H9 (cell line): ENCODE measurements around the gene AFF1. TPM values are rescaled to one million over a fixed set of nuclear protein-coding genes. Genes with fewer than 3 reads are reported as not detected.

Experiments
- DNase-seq: peaks from one replicate; pipeline ENCODE4 v3.0.0-alpha.2; 2017
- H2AFZ ChIP-seq: one replicate; pipeline ENCODE4 v1.6.1; 2013; ENCODE audit warnings: mild to moderate bottlenecking, low read length, control low read depth, moderate library complexity
- H2AK5ac ChIP-seq: 2 replicates; pipeline ENCODE4 v1.6.1; 2013; ENCODE audit warnings: low read length, control low read depth, mixed read lengths; ENCODE audit not compliant: insufficient read length
- H2BK120ac ChIP-seq: one replicate; pipeline ENCODE4 v1.6.1; 2013; ENCODE audit warnings: low read depth, mild to moderate bottlenecking, low read length, control low read depth, inconsistent platforms; ENCODE audit not compliant: poor library complexity, severe bottlenecking
- H2BK12ac ChIP-seq: 2 replicates; pipeline ENCODE4 v1.6.1; 2013; ENCODE audit warnings: low read length, control low read depth, mixed read lengths, low read depth; ENCODE audit not compliant: insufficient read length
- H2BK15ac ChIP-seq: 2 replicates; pipeline ENCODE4 v1.6.1; 2013; ENCODE audit warnings: low read depth, low read length, control low read depth
- H2BK20ac ChIP-seq: one replicate; pipeline ENCODE4 v1.6.1; 2013; ENCODE audit warnings: low read depth, mild to moderate bottlenecking, low read length, control low read depth, inconsistent platforms; ENCODE audit not compliant: poor library complexity, severe bottlenecking
- H2BK5ac ChIP-seq: 2 replicates; pipeline ENCODE4 v1.6.1; 2013; ENCODE audit warnings: low read length, control low read depth, mixed read lengths; ENCODE audit not compliant: insufficient read length
- H3K14ac ChIP-seq: 2 replicates; pipeline ENCODE4 v1.6.1; 2013; ENCODE audit warnings: low read length, control low read depth; ENCODE audit not compliant: insufficient read depth
- H3K18ac ChIP-seq: 2 replicates; pipeline ENCODE4 v1.6.1; 2013; ENCODE audit warnings: low read depth, mild to moderate bottlenecking, mixed read lengths, low read length, control low read depth; ENCODE audit not compliant: insufficient read length
- H3K23ac ChIP-seq: 2 replicates; pipeline ENCODE4 v1.6.1; 2013; ENCODE audit warnings: low read length, control low read depth, mixed read lengths, low read depth; ENCODE audit not compliant: insufficient read length
- H3K23me2 ChIP-seq: 2 replicates; pipeline ENCODE4 v1.6.1; 2013; ENCODE audit warnings: low read depth, mild to moderate bottlenecking, mixed read lengths, low read length, control low read depth; ENCODE audit not compliant: insufficient read length, poor library complexity, severe bottlenecking
- H3K27ac ChIP-seq: 2 replicates; pipeline ENCODE4 v1.5.1; 2013; ENCODE audit warnings: low read length, control low read depth, mixed read lengths, low read depth; ENCODE audit not compliant: insufficient read length
- H3K27me3 ChIP-seq: 2 replicates; pipeline ENCODE4 v1.6.1; 2013; ENCODE audit warnings: low read length, control low read depth, inconsistent platforms; ENCODE audit not compliant: insufficient read depth
- H3K4ac ChIP-seq: 2 replicates; pipeline ENCODE4 v1.6.1; 2013; ENCODE audit warnings: low read depth, mild to moderate bottlenecking, control low read depth, inconsistent platforms, low read length, moderate library complexity
- H3K4me1 ChIP-seq: 2 replicates; pipeline ENCODE4 v1.6.1; 2013; ENCODE audit warnings: low read length, control low read depth, inconsistent platforms; ENCODE audit not compliant: insufficient read depth
- H3K4me2 ChIP-seq: 2 replicates; pipeline ENCODE4 v1.6.1; 2013; ENCODE audit warnings: low read length, control low read depth, mixed read lengths; ENCODE audit not compliant: insufficient read length, insufficient read depth
- H3K56ac ChIP-seq: 2 replicates; pipeline ENCODE4 v1.6.1; 2013; ENCODE audit warnings: low read depth, mild to moderate bottlenecking, mixed read lengths, low read length, control low read depth; ENCODE audit not compliant: insufficient read length
- H3K79me1 ChIP-seq: 2 replicates; pipeline ENCODE4 v1.6.1; 2013; ENCODE audit warnings: low read depth, mild to moderate bottlenecking, moderate library complexity, low read length, control low read depth, inconsistent platforms; ENCODE audit not compliant: insufficient read depth, poor library complexity, severe bottlenecking
- H3K79me2 ChIP-seq: 2 replicates; pipeline ENCODE4 v1.6.1; 2013; ENCODE audit warnings: low read length, control low read depth, inconsistent platforms; ENCODE audit not compliant: insufficient read depth
- H3K9ac ChIP-seq: 2 replicates; pipeline ENCODE4 v1.6.1; 2013; ENCODE audit warnings: low read length, control low read depth, mixed read lengths; ENCODE audit not compliant: insufficient read length; ENCODE audit errors: extremely low read depth
- H3K9me3 ChIP-seq: one replicate; pipeline ENCODE4 v1.6.1; 2013; ENCODE audit warnings: low read depth, low read length, inconsistent platforms; ENCODE audit not compliant: control insufficient read depth
- H3T11ph ChIP-seq: one replicate; pipeline ENCODE4 v1.6.1; 2013; ENCODE audit warnings: mild to moderate bottlenecking, low read length, control low read depth, inconsistent platforms
- H4K20me1 ChIP-seq: one replicate; pipeline ENCODE4 v1.6.1; 2013; ENCODE audit not compliant: control insufficient read depth, insufficient read length, insufficient read depth
- H4K5ac ChIP-seq: 2 replicates; pipeline ENCODE4 v1.6.1; 2013; ENCODE audit warnings: low read depth, mild to moderate bottlenecking, mixed read lengths, low read length, control low read depth; ENCODE audit not compliant: insufficient read length
- H4K8ac ChIP-seq: replicated peaks from 2 replicates; pipeline ENCODE4 v1.6.1; 2013; ENCODE audit warnings: low read length, control low read depth, mixed read lengths, low read depth; ENCODE audit not compliant: insufficient read length
- H4K91ac ChIP-seq: 2 replicates; pipeline ENCODE4 v1.6.1; 2013; ENCODE audit warnings: low read depth, mild to moderate bottlenecking, moderate library complexity, mixed read lengths, low read length, control low read depth; ENCODE audit not compliant: insufficient read length
- H3K27ac Mint-ChIP-seq, 3 experiments: 2 replicates in 2 of 3; 3 replicates in 1 of 3; pipeline ENCODE4 v1.8.0; 2020 to 2021; ENCODE audit warnings: mixed read lengths in 3 of 3, mild to moderate bottlenecking in 1 of 3, moderate library complexity in 1 of 3
- H3K27me3 Mint-ChIP-seq: 2 replicates; pipeline ENCODE4 v1.8.0; 2021; ENCODE audit warnings: low read depth, mild to moderate bottlenecking, moderate library complexity, mixed read lengths
- H3K36me3 Mint-ChIP-seq, 3 experiments: 2 replicates in 2 of 3; 3 replicates in 1 of 3; pipeline ENCODE4 v1.8.0; 2020 to 2021; ENCODE audit warnings: low read depth in 3 of 3, mixed read lengths in 3 of 3; ENCODE audit not compliant: insufficient read depth in 1 of 3
- H3K4me1 Mint-ChIP-seq, 2 experiments: 2 replicates each; pipeline ENCODE4 v1.8.0; 2020; ENCODE audit warnings: mixed read lengths in 2 of 2
- H3K4me3 Mint-ChIP-seq, 2 experiments: 2 replicates in 1 of 2; 3 replicates in 1 of 2; pipeline ENCODE4 v1.8.0; 2020 to 2021; ENCODE audit warnings: mild to moderate bottlenecking in 2 of 2, mixed read lengths in 2 of 2, moderate library complexity in 1 of 2
- H3K9me3 Mint-ChIP-seq, 2 experiments: 2 replicates in 1 of 2; 3 replicates in 1 of 2; pipeline ENCODE4 v1.8.0; 2020; ENCODE audit warnings: mild to moderate bottlenecking in 2 of 2, mixed read lengths in 2 of 2, moderate library complexity in 1 of 2
- CTCF ChIP-seq: fragments of 200-600 bp; sonication (generic); conservative IDR thresholded peaks from 3 replicates; pipeline ENCODE4 v1.8.0; 2021; ENCODE audit warnings: antibody characterized with exemption, mild to moderate bottlenecking
- WGBS: extraction: QIAGEN DNeasy Blood & Tissue Kit; methylation state at CpG from one replicate; pipeline ENCODE4 v1.1.7; 2013; ENCODE audit warnings: missing lambda C conversion rate, low lambda C conversion rate, mixed read lengths; ENCODE audit not compliant: insufficient read length; ENCODE audit errors: extremely low coverage; 5-methylcytosine and 5-hydroxymethylcytosine counted together
- total RNA-seq: library from RNA; stranded (reverse); gene quantifications from 2 replicates; pipeline ENCODE4 v1.2.1, GENCODE V29; 2021

The AFF1 gene
- total RNA-seq, 1 experiment from 2014 or later: 74.5 TPM

GRCh38 chr4:87165892-87166291 is 231.1 kb downstream of the AFF1 start:
- Histone ChIP-seq H3K4me2 (no peak overlapping the region), H2AK5ac (no peak overlapping the region), H3K4ac (no peak overlapping the region), H3K79me2 (no peaks in the 10 kb centered on the region), H3K9me3 (no peaks in the 10 kb centered on the region), H3K23ac (no peak overlapping the region), H4K5ac (no peak overlapping the region), H2BK5ac (no peak overlapping the region), H4K8ac (no peak overlapping the region), H2AFZ (no peak overlapping the region), H3K27ac (no peak overlapping the region), H2BK15ac (no peak overlapping the region), H2BK120ac (no peak overlapping the region), H2BK20ac (no peak overlapping the region), H3K14ac (no peak overlapping the region), H3K9ac (no peak overlapping the region), H3K27me3 (no peaks in the 10 kb centered on the region; the same call in 1 of the 2 replicates), H3K56ac (no peak overlapping the region), H3K79me1 (no peaks in the 10 kb centered on the region), H4K91ac (no peak overlapping the region), H4K20me1 (no peaks in the 10 kb centered on the region), H3K18ac (no peak overlapping the region), H2BK12ac (no peak overlapping the region), H3T11ph (no peak overlapping the region), H3K23me2 (no peaks in the 10 kb centered on the region), H3K4me1 (no peaks in the 10 kb centered on the region)
- WGBS: no CpG with 5 or more reads among the region's 1 CpG
- Mint-ChIP-seq H3K4me3 (no peak overlapping the region), H3K27me3 (no peaks in the 10 kb centered on the region), H3K36me3 (no peaks in the 10 kb centered on the region; a peak in 2 of 7 replicates), H3K27ac (no peak overlapping the region), H3K9me3 (no peaks in the 10 kb centered on the region), H3K4me1 (no peaks in the 10 kb centered on the region)
- no peak for TF ChIP-seq CTCF
- no peak for DNase-seq
